Urinary bladder (tissue), 4 donors: ENCODE data around the gene CHST5. TPM values are rescaled to one million over a fixed set of nuclear protein-coding genes. Genes with fewer than 3 reads are reported as not detected.

Experiments used
- DNase-seq: peaks from one replicate; pipeline ENCODE4 v3.0.0-alpha.2; 2015; ENCODE audit errors: extremely low spot score
- H3K27ac ChIP-seq: one replicate; pipeline ENCODE4 v1.5.1; 2013; ENCODE audit warnings: low read depth, mild to moderate bottlenecking, moderate library complexity
- H3K36me3 ChIP-seq: one replicate; pipeline ENCODE4 v1.6.1; 2013; ENCODE audit warnings: mild to moderate bottlenecking, moderate library complexity; ENCODE audit not compliant: insufficient read depth
- H3K4me1 ChIP-seq: one replicate; pipeline ENCODE4 v1.6.1; 2013; ENCODE audit warnings: mild to moderate bottlenecking, moderate library complexity; ENCODE audit not compliant: insufficient read depth
- H3K4me3 ChIP-seq: one replicate; pipeline ENCODE4 v1.5.1; 2013; ENCODE audit warnings: low read depth, low read length
- WGBS: extraction: QIAGEN DNeasy Blood & Tissue Kit; methylation state at CpG from one replicate; pipeline ENCODE4 v1.1.7; 2013; 5-methylcytosine and 5-hydroxymethylcytosine counted together
- polyA plus RNA-seq: library from polyadenylated mRNA; stranded (reverse); fragments of 200-250 nt; gene quantifications from one replicate; pipeline ENCODE4 v1.2.3, GENCODE V29; 2013
- total RNA-seq: library from RNA; depleted of rRNA; stranded (reverse); fragments of >200 nt; gene quantifications from one replicate; pipeline ENCODE4 v1.2.3, GENCODE V29; 2014
- donor health status: healthy with polysubstance abuse.
- donor health status: healthy.

The CHST5 gene
- total and polyA plus RNA-seq, 2 donors = 0.09 TPM; not detected in 1

- H3K27ac ChIP-seq = no peak overlapping the region
- H3K4me1 ChIP-seq = no peaks in the 10 kb centered on the region
- no peaks in the 10 kb centered on the region for H3K36me3 ChIP-seq
- 84% methylated on average over 2 of the region's 2 CpGs for WGBS
- no peak overlapping the region for H3K4me3 ChIP-seq
- DNase-seq = no peak
Measured at GRCh38 chr16:75486676-75487313, 49.1 kb downstream of the CHST5 start.

- DNase-seq = peak; percentile 56
- Histone ChIP-seq H3K36me3 (no peaks in the 10 kb centered on the region), H3K4me3 (no peak overlapping the region), H3K27ac (no peak overlapping the region), H3K4me1 (no peaks in the 10 kb centered on the region)
- 85% methylated on average over 9 of the region's 9 CpGs for WGBS
Measured at GRCh38 chr16:75486014-75486675, 49.8 kb downstream of the CHST5 start.

DNA sequence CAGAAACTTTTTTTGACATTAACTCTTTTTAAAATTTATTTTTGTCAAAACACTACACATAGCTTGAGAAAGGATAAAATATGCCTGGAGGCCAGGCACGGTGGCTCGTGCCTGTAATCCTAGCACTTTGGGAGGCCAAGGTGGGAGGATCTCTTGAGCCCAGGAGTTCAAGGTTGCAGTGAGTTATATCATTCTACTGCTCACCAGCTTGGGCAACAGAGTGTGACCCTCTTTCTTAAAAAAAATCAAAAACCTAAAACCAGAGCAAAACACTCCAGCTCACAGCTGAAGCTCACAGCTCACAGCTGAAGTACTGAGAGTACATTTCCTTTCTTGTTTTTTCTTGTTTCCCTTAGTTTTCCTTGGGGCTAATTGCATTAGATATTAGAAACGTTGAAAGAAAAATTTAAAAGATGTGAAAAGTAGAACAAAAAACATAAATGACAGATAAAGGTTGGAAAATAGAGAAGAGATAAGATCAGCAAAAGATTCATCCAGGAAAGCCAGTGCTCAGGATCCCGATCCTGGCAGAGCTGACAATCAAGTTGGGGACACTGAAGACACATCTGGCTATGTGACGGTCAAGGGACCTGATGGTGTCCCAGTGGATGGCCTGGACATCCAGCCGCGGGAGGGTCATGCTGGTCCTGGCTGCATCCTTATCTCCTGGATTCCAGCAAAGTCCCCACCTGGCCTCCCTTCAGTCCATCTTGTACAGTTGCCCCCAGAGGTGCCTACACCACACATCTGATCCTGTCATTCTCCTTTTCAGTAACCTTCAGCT is 50.5 kb downstream of the CHST5 start:
- no peak for DNase-seq
- Histone ChIP-seq H3K36me3 (no peaks in the 10 kb centered on the region), H3K4me1 (no peaks in the 10 kb centered on the region), H3K4me3 (no peak overlapping the region), H3K27ac (no peak overlapping the region)
- 81% methylated on average over 7 of the region's 7 CpGs for WGBS

DNA sequence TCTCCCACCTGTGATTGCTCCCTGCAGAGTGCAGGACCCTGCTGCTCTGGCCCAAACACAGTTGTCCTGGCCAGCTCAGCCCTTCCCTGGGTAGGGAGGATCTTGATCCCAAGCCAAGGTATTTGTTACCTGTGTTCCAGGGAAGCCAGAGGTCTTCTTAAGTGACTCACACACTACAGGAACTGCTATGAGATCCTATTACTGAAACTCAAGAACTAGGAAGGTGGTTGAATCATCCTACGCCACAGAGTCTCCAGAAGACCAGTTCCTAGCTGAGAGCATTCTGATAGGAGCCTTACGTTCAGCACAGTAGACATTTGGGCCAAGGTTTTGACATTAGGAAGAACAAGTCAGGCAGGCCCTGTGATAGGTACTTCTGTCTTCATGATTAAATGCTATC is 52.7 kb downstream of the CHST5 start:
- 91% methylated on average over 2 of the region's 2 CpGs for WGBS
- Histone ChIP-seq H3K4me1 (no peaks in the 10 kb centered on the region), H3K4me3 (no peak overlapping the region), H3K36me3 (no peaks in the 10 kb centered on the region), H3K27ac (no peak overlapping the region)
- DNase-seq = no peak

- Histone ChIP-seq H3K4me3 (no peak overlapping the region), H3K4me1 (no peaks in the 10 kb centered on the region), H3K27ac (no peak overlapping the region), H3K36me3 (no peaks in the 10 kb centered on the region)
- WGBS = 83% methylated on average over 14 of the region's 14 CpGs
- no peak for DNase-seq
Measured at GRCh38 chr16:75482434-75483205, 53.3 kb downstream of the CHST5 start.

GRCh38 chr16:75481475-75481874 is 54.4 kb downstream of the CHST5 start:
- DNase-seq = no peak
- Histone ChIP-seq H3K36me3 (no peaks in the 10 kb centered on the region), H3K27ac (no peak overlapping the region), H3K4me1 (no peaks in the 10 kb centered on the region), H3K4me3 (no peak overlapping the region)
- 86% methylated on average over 7 of the region's 7 CpGs for WGBS

DNA sequence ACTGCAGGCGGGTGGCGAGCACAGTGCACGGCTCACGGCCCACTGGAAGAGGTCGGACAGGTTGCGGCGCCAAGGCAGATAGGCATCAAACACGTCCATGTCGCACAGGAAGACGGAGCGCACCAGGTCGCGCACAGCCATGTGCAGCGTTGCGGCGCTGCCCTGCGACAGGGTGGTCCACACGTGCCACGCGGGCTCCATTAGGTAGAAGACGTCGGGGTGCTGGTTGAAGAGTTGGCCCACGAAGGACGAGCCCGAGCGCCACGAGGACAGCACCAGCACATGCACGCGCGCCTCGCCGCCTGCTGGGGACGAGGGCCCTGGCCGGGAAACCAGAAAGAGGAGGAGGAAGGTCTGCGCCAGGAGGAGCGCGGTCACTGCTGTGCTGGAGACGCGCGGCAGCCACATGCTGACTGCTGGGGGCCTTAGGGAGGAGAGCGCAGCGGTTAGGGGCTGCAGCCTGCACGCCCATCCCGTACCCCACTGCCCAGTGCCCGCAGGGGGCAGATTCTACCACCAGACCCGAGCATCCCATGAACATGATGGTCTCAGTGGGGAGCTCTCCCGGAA is 56.4 kb downstream of the CHST5 start:
- Histone ChIP-seq H3K36me3 (no peaks in the 10 kb centered on the region), H3K4me3 (no peak overlapping the region), H3K4me1 (no peaks in the 10 kb centered on the region), H3K27ac (no peak overlapping the region)
- WGBS = 95% methylated on average over 47 of the region's 47 CpGs
- no peak for DNase-seq

Other genes starting within 250 kb of the CHST5 start
- gene CFDP1, start 102.6 kb downstream of the CHST5 start, total RNA-seq = 78.8 TPM
- 71.0 TPM for gene CFDP1, start 102.6 kb downstream of the CHST5 start, polyA plus RNA-seq
- gene TMEM170A, start 71.4 kb downstream of the CHST5 start, total RNA-seq = 46.7 TPM
- 7.2 TPM for gene TMEM170A, start 71.4 kb downstream of the CHST5 start, polyA plus RNA-seq
- gene CHST6, start 40.7 kb downstream of the CHST5 start, total RNA-seq = 1.7 TPM
- gene CHST6, start 40.7 kb downstream of the CHST5 start, polyA plus RNA-seq = 0.15 TPM
- gene TMEM231, start 20.1 kb upstream of the CHST5 start, total RNA-seq = 14.7 TPM
- 10.7 TPM for gene TMEM231, start 20.1 kb upstream of the CHST5 start, polyA plus RNA-seq
- gene GABARAPL2, start 30.3 kb upstream of the CHST5 start, total RNA-seq = 77.5 TPM
- gene GABARAPL2, start 30.3 kb upstream of the CHST5 start, polyA plus RNA-seq = 168 TPM
- gene ADAT1, start 87.2 kb upstream of the CHST5 start, total RNA-seq = 47.2 TPM
- 16.9 TPM for gene ADAT1, start 87.2 kb upstream of the CHST5 start, polyA plus RNA-seq
- 91.1 TPM for gene KARS1, start 111.6 kb upstream of the CHST5 start, total RNA-seq
- gene KARS1, start 111.6 kb upstream of the CHST5 start, polyA plus RNA-seq = 90.6 TPM
- 39.1 TPM for gene TERF2IP, start 111.7 kb upstream of the CHST5 start, total RNA-seq
- 67.7 TPM for gene TERF2IP, start 111.7 kb upstream of the CHST5 start, polyA plus RNA-seq
- not detected for gene CPHXL2, start 140.9 kb upstream of the CHST5 start, total RNA-seq
- gene CPHXL2, start 140.9 kb upstream of the CHST5 start, polyA plus RNA-seq = not detected
- gene DUXB, start 165.4 kb upstream of the CHST5 start, total RNA-seq = not detected
- gene DUXB, start 165.4 kb upstream of the CHST5 start, polyA plus RNA-seq = not detected
- not detected for gene CPHXL, start 190.4 kb upstream of the CHST5 start, total RNA-seq
- gene CPHXL, start 190.4 kb upstream of the CHST5 start, polyA plus RNA-seq = not detected